Osteoblast (primary cell): ENCODE data around the gene CD48. TPM values are rescaled to one million over a fixed set of nuclear protein-coding genes. Genes with fewer than 3 reads are reported as not detected.
"Not testable (repeated sequence)": the region's sequence is repeated elsewhere in the genome, so short reads cannot be mapped to it uniquely, and the experiment has no call there.

ENCODE experiments used
- DNase-seq: peaks from one replicate; pipeline ENCODE4 v3.0.0; 2011; ENCODE audit warnings: low spot score, mixed read lengths; ENCODE audit not compliant: insufficient read length; ENCODE audit errors: missing footprints
- H2AFZ ChIP-seq: 2 replicates; pipeline ENCODE4 v1.6.0; 2011; ENCODE audit warnings: mild to moderate bottlenecking, low read length
- H3K27ac ChIP-seq: 2 replicates; pipeline ENCODE4 v1.5.1; 2011; ENCODE audit warnings: mild to moderate bottlenecking, low read depth, low read length, moderate library complexity
- H3K27me3 ChIP-seq: 2 replicates; pipeline ENCODE4 v1.6.0; 2012; ENCODE audit warnings: mild to moderate bottlenecking, control low read depth, inconsistent platforms, low read length, moderate library complexity; ENCODE audit not compliant: insufficient read depth
- H3K36me3 ChIP-seq: 2 replicates; pipeline ENCODE4 v1.5.1; 2011; ENCODE audit warnings: mild to moderate bottlenecking, low read length, control low read depth, moderate library complexity; ENCODE audit not compliant: insufficient read depth
- H3K4me1 ChIP-seq: 2 replicates; pipeline ENCODE4 v1.5.1; 2011; ENCODE audit warnings: mild to moderate bottlenecking, low read length, control low read depth, moderate library complexity; ENCODE audit not compliant: insufficient read depth
- H3K4me2 ChIP-seq: 2 replicates; pipeline ENCODE4 v1.6.0; 2011; ENCODE audit warnings: mild to moderate bottlenecking, low read length; ENCODE audit not compliant: insufficient read depth
- H3K4me3 ChIP-seq: fragments of 200-600 bp; sonication (generic); 3 replicates; pipeline ENCODE4 v1.5.1; 2012; ENCODE audit warnings: mild to moderate bottlenecking, low read length, inconsistent platforms; ENCODE audit not compliant: insufficient read depth
- H3K79me2 ChIP-seq: 2 replicates; pipeline ENCODE4 v1.6.0; 2012; ENCODE audit warnings: mild to moderate bottlenecking, low read length, control low read depth, inconsistent platforms; ENCODE audit not compliant: insufficient read depth
- H3K9me3 ChIP-seq: 2 replicates; pipeline ENCODE4 v1.5.1; 2011; ENCODE audit warnings: low read depth, low read length, control low read depth
- H4K20me1 ChIP-seq: 2 replicates; pipeline ENCODE4 v1.6.0; 2012; ENCODE audit warnings: mild to moderate bottlenecking, low read length, control low read depth; ENCODE audit not compliant: insufficient read depth
- total RNA-seq: library from RNA; depleted of rRNA; stranded (reverse); fragments of >200 nt; gene quantifications from 2 replicates; pipeline ENCODE4 v1.2.3, GENCODE V29; 2012
- TF ChIP-seq, protein P1 (sequence below): IDR thresholded peaks from 2 replicates; pipeline ENCODE4 v1.5.1; 2011; ENCODE audit warnings: mild to moderate bottlenecking, low read depth, low read length, moderate library complexity; ENCODE audit errors: extremely low read depth

CD48 gene
- total RNA-seq, 1 donor, result under 0.01 TPM

DNA sequence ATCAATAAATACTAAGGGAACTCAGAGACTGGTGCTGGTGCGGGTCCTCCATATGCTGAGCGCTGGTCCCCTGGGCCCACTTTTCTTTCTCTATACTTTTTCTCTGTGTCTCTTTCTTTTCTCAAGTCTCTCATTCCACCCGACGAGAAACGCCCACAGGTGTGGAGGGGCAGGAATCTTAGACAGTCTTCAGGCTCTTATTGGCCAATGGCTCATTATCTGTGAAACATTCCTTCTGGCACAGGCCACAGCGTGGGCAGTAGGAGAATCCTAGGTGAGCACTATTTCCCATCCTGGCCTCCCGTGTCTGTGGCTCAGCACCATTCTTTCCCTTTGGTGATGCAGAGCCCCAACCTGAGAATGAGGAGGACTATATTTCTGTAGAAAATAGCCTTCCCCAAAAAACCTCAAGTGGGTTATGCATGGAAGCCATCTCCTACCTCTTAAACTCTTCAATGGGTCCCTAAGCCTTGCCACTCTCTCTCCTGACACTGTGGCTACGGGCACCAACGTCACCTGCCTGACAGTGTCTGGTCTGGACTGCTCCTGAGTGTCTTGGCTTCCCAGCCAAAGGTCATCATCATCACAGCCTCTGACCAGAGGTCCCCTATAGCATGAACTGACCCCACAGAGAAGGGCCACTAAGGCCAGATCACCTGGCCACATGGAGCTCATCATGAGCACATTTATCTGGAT, 58.5 kb downstream of the CD48 start:
- no peaks in the 10 kb centered on the region for H3K4me1 ChIP-seq
- H3K36me3 ChIP-seq, result no peaks in the 10 kb centered on the region
- H3K27me3 ChIP-seq, result no peaks in the 10 kb centered on the region
- no peak for DNase-seq
- H3K9me3 ChIP-seq, result no peaks in the 10 kb centered on the region
- TF ChIP-seq, protein P1, sequence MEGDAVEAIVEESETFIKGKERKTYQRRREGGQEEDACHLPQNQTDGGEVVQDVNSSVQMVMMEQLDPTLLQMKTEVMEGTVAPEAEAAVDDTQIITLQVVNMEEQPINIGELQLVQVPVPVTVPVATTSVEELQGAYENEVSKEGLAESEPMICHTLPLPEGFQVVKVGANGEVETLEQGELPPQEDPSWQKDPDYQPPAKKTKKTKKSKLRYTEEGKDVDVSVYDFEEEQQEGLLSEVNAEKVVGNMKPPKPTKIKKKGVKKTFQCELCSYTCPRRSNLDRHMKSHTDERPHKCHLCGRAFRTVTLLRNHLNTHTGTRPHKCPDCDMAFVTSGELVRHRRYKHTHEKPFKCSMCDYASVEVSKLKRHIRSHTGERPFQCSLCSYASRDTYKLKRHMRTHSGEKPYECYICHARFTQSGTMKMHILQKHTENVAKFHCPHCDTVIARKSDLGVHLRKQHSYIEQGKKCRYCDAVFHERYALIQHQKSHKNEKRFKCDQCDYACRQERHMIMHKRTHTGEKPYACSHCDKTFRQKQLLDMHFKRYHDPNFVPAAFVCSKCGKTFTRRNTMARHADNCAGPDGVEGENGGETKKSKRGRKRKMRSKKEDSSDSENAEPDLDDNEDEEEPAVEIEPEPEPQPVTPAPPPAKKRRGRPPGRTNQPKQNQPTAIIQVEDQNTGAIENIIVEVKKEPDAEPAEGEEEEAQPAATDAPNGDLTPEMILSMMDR, result no peak
- H3K4me2 ChIP-seq, result no peak overlapping the region
- H2AFZ ChIP-seq, result no peak overlapping the region
- H3K27ac ChIP-seq, result no peak overlapping the region
- H4K20me1 ChIP-seq, result no peaks in the 10 kb centered on the region
- H3K4me3 ChIP-seq, result no peak overlapping the region
- no peaks in the 10 kb centered on the region for H3K79me2 ChIP-seq

DNA sequence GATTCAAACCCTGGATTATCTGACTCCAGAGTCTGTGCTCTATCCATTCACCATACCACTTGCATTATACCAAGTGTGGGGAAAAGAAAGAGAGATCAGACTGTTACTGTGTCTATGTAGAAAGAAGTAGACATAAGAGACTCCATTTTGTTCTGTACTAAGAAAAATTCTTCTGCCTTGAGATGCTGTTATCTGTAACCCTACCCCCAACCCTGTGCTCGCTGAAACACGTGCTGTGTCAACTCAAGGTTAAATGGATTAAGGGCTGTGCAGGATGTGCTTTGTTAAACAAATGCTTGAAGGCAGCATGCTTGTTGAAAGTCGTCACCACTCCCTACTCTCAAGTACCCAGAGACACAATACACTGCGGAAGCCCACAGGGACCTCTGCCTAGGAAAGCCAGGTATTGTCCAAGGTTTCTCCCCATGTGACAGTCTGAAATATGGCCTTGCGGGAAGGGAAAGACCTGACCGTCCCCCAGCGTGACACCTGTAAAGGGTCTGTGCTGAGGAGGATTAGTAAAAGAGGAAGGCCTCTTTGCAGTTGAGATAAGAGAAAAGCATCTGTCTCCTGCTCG, 59.5 kb downstream of the CD48 start:
- not testable (repeated sequence) for H3K4me1 ChIP-seq, H3K79me2 ChIP-seq, H3K9me3 ChIP-seq, H3K36me3 ChIP-seq, H3K4me2 ChIP-seq, H3K27ac ChIP-seq, H3K4me3 ChIP-seq, DNase-seq, H3K27me3 ChIP-seq, H2AFZ ChIP-seq, H4K20me1 ChIP-seq

DNA sequence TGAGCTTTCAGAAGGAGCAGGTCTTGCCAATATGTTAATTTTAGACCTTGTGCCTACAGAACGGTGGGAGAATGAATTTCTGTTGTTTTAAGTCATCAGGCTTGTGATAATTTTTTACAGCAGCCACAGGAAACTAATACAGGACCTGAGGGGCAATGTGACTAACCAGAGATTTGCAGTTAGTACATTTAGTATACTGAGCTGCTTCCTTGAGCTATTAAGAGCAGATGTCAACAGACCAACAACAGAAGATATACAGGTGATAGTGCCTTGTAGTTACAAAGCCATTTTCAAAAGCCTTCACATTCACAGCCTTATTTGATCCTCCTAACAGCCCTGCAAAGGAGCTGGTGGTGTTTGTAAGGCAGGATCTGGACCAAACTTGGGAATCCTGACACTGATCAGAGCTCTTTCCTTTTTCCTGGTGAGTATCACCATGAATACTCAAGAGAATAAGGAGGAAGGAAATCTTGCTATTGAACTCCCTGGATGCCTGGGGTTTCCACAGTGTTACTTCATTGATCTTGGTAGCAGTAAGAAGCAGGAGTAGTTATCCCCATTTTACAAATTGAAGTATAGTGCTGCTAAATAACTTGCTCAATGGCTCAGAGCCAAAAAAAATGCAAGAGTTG, 60.1 kb downstream of the CD48 start:
- no peaks in the 10 kb centered on the region for H3K4me1 ChIP-seq
- H3K27me3 ChIP-seq, result no peaks in the 10 kb centered on the region
- no peak overlapping the region for H2AFZ ChIP-seq
- no peaks in the 10 kb centered on the region for H3K36me3 ChIP-seq
- TF ChIP-seq, protein P1, result no peak
- H4K20me1 ChIP-seq, result no peaks in the 10 kb centered on the region
- no peak overlapping the region for H3K27ac ChIP-seq
- DNase-seq, result no peak
- H3K4me3 ChIP-seq, result no peak overlapping the region
- H3K79me2 ChIP-seq, result no peaks in the 10 kb centered on the region
- no peaks in the 10 kb centered on the region for H3K9me3 ChIP-seq
- H3K4me2 ChIP-seq, result no peak overlapping the region

DNA sequence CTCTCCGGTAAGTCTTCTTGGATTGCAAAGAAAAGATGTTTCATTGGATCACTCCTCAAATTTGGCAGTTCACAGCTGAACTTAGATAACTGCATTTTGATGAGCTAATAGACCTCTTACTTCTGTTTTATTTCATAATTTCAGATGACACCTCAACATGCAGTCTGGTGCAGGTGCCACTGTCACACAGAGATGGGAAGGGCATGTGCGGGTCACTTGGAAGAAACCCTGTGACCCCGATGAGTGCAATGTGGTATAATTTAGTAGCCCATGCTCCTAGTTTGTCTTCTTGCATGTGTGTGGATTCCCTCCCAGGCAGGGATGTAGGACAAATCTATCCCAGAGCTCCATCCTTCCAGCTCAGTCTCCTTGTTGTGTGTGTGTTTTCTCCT, 64.3 kb downstream of the CD48 start:
- Histone ChIP-seq H3K27me3 (no peaks in the 10 kb centered on the region), H3K4me1 (no peaks in the 10 kb centered on the region), H4K20me1 (no peaks in the 10 kb centered on the region), H3K27ac (no peak overlapping the region), H2AFZ (no peak overlapping the region), H3K4me2 (no peak overlapping the region), H3K4me3 (no peak overlapping the region), H3K9me3 (no peaks in the 10 kb centered on the region), H3K79me2 (no peaks in the 10 kb centered on the region), H3K36me3 (no peaks in the 10 kb centered on the region)
- TF ChIP-seq, protein P1, result no peak
- no peak for DNase-seq
